DMS 273 treated with DMSO at 0.1 percent for 48 hours (cell line): Measurements from ENCODE around the gene RPS6KL1.
"Not testable (repeated sequence)": the region's sequence is repeated elsewhere in the genome, so short reads cannot be mapped to it uniquely, and the experiment has no call there.

Experiments used
- DNase-seq: peaks from one replicate; lab custom pipeline; 2025; lab: John Stamatoyannopoulos, UW

The RPS6KL1 gene

DNA sequence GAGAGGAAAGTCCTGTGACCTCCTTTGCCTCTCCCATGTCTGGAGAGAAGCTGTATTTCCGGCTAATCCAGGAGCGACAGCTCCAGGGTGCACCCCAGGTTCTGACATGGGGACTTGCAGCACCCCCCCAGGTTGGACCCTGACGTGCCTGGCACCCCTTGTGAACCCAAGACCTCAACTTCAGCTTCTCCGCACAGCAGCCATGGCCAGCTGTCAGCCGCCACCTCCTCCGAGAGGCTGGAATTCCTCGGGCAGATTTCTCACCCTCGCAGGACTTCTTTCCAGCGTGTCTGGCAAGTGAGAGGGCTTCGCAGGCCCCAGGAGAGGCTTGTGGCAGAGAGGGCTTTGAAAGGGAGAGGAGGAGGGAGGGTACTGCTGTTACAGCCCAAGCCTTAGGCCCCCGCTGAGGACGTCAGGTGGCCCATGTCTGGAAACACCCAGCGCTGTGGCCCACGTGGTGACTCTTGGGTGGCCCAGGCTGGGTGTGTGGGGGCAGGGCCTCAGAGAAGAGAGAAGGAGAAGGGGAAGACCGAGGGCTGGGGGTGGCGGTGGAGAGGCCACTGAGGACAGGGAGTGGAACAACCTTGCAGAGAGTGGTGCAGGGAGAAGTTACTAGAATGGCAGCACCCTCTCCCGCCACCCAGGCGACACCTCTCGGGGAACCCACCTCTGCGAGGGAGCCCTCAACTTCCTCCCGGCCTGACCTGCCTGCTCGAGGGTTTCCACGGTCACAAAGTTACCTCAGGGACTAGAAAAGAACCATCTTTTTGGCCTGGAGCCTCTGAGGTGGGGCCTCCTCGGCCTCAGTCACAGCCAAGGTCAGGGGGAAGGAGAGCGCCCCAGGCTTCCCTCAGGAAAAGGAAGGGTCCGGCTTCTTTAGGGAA, 11.7 kb upstream of the RPS6KL1 start:
- DNase-seq = no peak

DNA sequence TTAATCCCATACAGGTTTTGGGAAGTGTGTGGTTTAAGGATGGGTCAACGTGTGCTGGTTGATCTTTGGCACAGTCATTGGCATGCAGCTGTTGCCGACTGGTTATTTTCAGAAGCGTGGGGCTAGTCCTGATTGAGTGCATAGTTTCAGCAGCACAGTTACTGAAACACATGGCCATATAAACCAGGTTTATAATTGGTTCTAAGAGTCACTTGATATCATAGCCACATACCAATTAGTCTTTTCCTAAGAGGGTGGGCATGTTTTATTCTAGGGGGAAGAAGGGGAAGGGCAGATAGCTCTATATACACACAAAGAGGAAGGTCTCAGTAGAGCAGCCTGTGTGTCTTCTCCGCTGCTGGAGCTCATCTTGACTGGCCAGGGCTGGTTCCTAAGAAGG, 11.0 kb upstream of the RPS6KL1 start:
- DNase-seq = no peak

DNA sequence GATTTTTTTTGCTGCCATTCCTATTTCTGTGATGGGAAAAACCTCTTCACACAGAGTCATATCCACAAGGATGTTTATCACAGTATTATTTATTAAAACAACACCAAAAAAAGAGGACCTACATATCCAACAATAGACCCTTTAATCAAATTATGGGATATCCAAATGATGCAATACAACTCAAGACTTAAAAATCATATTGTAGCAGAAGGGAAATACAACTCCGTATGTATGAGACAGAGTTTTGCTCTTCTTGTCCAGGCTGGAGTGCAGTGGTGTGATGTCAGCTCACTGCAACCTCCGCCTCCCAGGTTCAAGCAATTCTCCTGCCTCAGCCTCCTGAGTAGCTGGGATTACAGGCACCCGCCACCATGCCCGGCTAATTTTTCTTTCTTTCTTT, 9.9 kb upstream of the RPS6KL1 start:
- DNase-seq = not testable (repeated sequence)

DNA sequence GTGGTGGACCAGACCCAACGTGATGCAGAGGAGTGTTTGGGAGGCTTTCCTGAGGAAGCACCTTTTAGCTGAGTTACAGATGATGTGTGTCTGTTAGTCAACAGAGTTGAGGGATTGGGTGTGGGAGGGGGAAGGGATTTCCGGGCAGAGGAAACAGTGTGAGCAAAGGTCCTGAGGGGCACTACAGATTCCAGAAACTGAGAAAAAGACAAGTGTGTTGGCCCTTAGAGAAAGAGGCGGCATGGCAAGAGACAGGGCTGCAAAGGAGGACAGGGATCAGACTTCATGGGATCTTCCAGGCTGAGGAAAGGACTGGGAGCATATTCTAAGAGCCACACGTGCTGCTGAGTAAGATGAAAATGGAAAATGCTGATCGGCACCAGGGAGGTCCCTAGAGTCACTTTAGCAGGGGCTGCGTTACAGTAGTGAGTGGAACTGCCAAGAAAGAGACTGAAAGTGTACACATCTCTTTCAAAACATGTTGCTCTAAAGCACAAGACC, 9.4 kb upstream of the RPS6KL1 start:
- DNase-seq = no peak

DNA sequence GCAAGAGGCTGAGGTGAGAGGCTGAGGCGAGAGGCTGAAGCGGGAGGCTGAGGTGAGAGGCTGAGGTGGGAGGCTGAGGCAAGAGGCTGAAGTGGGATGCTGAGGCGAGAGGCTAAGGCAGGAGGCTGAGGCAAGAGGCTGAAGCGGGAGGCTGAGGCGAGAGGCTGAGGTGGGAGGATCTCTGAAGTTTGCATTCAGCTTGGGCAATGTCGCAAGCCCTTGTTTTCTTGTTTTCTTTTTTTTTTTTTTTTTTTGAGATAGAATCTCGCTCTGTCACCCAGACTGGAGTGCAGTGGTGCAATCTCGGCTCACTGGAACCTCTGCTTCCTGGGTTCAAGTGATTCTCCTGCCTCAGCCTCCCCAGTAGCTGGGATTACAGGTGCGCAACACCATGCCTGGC, 8.7 kb upstream of the RPS6KL1 start:
- not testable (repeated sequence) for DNase-seq

DNA sequence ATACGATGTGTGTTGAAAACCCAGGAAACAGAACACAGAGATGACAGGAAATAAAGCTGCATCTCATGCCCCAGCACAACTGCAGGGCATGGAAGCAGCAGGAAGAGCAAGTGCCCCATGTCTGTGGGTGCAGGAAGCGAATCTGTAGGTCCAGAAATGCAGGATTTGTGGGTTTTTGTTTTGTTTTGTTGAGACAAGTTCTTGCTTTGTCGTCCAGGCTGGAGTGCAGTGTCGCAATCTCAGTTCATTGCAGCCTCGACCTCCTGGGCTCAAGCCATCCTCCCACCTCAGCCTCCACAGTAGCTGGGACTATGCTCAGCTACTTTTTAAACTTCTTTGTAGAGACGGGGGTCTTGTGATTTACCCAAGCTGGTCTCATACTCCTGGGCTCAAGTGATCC, 6.2 kb upstream of the RPS6KL1 start:
- DNase-seq = no peak

DNA sequence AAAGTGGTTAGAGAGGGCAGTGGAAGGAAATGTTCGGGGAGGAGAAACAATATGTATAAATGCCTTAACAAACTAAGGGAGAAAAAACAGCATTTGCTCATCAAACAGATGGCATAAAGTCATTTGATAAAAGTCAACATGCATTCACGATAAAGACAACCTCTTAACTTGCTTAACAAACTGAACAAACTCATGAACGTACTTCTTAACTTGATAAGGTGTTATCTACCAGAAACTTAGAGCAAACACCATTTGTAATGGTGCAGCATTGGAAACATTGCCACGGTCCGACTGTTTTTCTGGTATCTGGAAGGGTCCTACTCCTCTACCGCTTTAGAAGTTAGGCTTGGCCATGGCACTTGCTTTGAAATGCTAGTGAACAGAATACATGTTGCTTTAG, 4.2 kb upstream of the RPS6KL1 start:
- DNase-seq = no peak

DNA sequence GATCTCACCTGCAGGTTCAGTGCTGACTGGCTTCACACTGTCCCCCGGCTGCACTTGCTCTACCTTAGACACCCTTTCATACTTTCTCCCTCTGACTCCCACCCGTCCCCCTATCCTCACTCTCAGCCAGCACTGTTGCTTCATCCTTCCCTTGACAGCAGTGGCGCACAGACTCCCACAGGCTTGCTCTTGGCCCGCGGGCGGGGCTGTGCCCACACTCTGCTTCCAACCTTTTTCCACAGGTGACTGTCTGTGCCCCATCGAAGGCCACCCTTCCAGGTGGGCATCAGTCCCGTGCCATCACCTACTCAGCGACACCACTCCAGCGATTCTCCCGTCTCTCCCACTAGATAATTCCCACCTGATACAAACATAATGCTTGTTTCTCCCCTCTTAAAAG, 1.0 kb upstream of the RPS6KL1 start:
- no peak for DNase-seq

DNA sequence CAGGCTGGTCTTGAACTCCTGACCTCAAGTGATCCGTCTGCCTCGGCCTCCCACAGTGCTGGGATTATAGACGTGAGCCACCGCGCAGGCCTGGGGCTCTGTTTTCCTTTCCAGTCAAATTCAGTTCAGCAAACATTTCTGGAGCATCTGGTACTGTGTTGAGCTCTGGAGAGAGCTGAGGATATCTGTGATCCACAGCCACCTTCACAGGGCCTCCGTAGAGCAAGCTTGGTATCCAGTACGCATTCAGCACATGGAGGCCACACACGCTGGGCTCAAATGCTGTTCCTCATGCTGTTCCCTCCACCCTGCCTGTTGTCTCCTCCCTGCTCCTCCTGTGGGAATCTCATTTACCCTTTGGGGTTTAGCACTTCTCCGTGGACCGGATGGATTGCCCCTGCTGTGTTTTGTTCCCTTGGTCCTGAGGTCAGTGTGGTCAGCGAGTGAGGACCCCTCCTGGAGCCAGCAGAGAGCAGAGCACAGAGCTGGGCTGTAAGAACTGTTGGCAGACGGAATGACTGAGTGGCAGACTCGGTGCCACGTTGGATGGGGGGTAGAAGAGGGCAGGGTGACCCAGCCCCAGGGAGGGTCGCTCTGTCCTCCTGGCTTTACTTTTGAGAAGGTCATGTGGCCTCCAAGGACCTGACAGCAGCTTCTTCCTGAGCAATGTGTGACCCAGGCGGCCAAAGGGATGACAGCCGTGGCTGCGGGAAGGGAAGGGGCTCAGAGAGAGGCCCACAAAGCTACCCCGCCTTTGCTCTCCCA, 891 bp downstream of the RPS6KL1 start:
- DNase-seq = no peak

DNA sequence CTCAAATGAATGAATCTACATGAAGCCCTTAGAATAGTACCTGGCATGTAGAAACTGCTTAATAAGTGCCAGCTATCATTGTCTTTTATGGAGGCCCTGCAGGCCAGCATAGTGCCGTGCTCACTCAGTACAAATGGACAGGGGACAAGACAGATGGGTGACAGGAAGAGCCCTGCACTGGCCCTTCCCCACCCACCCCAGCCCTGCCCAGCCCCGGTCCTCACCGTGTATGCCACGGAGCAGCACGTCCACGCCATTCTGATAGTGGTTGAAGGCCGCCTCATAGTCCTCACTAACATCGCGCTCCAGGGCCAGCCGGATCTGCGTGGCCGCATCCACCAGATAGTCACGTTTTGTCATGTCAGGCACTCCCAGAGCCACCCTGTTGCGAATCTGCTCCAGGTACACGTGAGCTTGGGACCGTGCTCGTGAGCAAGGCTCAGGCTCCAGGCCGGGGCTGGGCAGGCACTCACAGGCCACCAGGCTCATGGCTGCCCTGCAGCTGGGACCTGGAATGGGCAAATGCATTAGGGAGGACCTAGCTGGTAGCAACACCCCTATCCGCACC, 1.9 kb downstream of the RPS6KL1 start:
- no peak for DNase-seq

DNA sequence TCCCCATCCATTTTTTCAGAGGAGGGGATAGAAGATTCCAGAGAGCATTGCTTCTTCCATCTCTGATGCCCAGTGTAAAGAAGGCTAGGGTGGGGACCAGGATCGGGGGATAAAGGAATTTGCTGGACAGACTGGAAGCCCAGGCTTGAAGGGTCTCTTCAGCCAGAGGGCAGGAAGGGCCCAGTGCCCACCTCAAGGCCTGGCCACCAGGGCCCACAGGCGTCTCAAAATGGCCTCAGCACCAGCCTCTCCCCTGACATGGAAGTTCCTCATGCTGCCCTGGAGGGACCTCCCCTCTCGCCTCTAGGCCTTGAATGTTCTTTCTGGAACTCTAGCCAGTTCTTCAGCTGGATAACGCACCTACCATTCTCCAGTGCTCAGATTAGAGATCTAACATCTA, 2.8 kb downstream of the RPS6KL1 start:
- DNase-seq = no peak

DNA sequence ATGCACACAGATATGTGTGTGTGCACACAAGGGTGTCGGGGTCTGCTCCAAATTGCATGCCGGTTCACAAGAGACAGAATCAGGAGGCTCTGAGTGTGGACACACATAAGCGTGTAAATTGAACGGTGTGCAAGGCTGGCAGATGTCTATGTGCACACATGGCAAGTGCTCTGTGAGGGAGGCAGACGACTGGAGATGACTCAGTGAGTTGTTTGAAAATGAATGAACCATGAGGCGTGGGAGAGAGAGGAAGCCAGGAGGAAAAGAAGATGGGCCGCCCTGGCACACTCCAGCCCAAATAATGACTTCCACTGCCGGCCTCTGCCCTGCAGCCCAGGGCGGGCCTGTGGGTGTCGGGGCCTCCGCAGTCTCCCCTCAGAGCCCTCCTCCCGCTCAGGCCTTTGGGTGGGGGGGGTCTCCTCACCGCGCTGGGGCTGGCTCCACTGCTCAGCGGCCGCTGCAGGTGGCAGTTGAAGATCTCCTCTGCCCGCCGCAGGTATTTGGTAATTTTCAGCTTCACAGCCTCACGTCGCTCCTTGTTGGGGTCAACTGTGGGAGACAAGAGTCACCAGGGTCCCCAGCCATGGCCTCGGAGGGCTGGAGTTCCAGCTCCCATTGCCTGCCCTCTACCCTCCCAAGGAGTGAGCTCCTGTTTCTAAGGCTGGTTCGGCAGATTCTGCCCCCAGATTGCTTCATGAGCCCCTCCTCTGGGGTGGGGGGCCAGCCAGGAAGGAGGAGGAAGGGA, 3.5 kb downstream of the RPS6KL1 start:
- no peak for DNase-seq

DNA sequence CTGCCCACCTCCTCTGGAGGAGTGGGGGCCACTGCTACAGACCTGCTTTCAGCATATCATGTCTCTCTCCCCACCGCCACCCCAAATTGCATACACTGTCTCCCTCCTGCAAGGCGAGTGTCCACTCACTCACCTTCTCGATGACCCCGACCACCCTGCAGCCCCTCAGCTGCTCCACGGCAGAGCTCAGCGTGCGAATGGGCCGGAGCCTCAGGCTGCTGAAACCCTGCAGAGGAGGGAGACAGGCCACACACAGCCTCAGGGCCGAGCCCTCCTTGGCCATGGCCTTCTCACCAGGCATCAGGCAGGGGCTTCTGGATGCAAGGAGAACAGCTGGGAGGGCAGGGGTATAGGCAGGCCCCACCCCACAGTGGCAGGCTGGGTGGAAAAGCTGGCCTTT, 4.7 kb downstream of the RPS6KL1 start:
- DNase-seq = no peak

DNA sequence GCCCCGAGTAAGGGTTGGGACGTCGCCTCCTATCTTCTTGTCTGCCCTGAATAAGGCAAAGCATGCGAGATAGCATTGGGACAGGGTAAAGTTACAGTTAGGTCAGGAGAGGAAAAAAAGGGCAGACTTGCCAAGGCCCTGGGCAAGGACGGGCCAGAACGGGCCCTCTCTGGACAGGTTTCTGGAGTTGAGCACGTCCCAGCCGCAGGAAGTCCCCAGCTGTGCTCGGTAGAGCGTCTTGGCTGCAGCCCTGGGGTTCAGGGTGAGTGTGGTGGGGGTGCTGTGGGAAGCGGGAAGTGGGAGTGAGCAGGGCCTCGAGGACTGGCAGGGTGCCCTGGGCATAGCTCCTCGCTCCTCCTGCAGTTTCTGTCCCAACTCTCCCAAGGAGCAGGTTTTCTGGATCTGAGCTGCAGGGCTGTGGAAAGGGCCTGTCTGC, 5.4 kb downstream of the RPS6KL1 start:
- DNase-seq = no peak

DNA sequence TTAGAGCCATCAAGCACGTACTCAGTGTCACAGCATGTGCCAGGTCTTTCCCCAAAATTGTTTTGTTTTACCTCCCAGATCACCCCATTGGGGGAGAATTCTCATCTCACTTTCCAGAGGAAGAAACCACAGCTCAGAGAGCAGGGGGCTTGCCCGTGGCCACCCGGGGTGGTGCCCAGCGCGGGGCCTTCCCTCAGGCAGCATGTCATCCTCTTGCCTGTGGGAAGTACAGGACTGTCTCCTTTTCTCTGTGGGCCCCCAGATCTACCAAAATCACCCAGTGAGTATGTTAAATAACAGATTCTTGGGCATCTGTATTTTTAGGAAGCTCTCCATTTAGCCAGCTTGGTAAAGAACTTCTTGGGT, 5.9 kb downstream of the RPS6KL1 start:
- no peak for DNase-seq

DNA sequence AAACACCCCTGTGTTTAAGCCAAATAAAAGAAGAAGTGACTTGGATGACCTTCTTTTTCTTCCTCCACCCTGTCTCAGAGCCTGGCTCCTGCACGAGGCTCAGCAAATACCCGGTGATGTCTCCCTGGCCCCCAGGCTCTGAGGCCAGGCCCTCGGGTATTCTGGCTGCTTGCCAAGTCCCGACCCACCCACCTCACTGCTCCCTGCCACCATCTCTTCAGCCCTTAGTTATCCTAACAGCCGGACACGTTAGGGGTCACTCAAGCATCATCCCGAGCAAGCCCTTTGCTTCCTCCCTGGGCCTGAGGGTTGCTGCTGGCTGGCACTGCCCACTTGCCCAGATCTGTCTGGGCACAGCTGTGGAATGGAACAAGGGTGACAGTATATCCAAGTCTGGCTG, 7.2 kb downstream of the RPS6KL1 start:
- no peak for DNase-seq

DNA sequence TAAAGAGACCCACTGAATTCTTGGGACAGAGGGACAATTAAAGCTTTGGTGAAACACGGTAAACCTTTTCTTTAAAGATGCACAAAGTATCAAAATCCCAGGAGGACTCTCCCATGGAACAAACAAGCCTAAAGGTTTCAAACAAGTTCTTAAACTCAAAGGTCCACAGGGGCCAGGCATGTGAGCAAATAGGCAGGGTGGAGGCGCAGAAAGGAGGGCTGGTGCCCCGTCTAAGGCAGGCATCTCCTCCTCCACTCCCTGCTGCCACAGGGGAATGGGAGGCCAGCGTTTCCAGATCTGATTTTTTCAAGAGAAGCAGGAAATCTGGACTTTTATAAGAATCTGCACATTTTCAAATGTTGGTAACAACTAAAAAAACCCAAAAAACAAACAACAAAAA, 7.6 kb downstream of the RPS6KL1 start:
- no peak for DNase-seq

DNA sequence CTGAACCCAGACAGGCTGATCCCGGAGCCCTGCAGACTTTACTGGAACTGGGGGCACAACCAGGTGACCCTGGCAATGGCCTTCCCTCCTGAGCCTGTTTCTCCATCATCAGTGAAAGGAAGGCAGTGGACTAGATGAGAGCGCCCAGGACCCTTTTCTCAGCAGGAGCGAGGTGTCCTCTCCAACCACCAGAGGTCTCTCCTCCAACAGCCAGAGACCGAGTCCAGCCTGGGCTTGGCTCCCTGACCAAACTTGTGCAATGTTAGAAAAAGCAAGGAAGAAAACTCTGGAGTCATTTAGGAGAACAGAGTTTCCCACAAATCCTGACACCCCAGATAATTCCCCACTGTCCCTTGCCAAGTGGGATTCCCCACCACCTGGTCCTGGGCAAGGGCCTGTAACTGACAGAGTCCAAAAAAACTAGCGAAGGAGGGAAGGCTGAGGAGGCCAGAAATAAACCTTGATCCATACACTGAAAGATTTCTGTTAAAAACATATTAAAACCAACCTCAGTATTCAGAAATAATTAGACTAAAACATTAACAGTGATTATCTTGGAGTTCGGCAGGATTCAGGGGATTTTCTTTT, 9.0 kb downstream of the RPS6KL1 start:
- peak; percentile 16 for DNase-seq

DNA sequence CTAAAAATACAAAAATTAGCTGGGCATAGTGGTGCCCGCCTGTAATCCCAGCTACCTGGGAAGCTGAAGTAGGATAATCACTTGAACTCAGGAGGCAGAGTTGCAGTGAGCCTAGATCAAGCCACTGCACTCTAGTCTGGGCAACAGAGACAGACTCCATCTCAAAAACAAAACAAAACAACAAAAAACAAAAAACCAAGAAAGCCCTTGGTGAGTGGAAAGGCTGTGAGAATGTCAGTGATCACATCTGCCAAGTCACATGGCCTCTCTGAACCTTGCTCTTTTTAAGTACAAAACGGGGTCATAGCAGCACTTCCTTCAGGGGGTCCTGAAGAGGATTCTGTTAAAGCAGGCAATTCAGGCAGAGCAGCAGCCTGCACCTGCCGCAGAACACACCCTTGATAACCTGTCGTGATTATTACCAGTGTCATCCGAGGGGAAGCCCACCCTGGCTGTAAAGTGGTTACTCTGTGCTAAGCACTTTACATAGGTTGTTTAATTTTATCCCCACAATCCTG, 9.6 kb downstream of the RPS6KL1 start:
- DNase-seq = no peak

DNA sequence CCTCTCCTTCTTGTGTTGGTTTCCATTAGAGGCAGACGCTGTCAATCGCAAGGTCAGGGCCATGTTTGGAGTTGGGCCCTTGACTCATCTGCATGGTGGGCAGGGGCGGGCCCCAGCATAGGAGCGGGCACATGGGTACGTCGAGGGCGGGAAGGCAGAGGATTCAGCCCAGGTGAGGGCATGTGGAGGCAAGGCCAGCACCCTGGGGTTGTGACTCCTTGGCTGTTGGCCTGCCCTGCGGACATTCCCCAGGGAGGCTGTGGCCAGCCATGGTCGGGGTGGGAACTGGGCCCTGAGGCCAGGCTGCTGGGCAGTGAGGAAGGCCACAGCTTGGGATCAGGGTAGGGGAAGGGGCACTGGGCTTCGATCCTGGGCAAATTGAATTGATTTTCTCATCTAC, 10.3 kb downstream of the RPS6KL1 start:
- DNase-seq = no peak

DNA sequence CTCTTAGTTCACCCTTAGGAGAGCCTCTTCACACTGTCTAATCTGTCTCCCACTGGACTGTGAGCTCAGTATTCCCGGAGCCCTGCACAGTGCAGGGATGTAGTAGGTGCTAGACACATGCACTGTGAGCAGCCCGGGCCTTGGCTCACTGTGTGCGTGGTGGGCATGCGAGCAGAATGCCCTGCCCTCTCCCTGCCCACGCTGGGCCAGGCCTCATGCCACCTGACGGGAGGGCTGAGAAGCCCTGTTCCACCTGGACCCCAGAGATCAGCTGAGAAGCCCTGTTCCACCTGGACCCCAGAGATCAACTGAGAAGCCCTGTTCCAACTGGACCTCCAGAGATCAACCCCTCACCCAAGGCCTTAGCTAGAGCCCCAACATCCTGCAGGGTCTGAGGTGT, 10.9 kb downstream of the RPS6KL1 start:
- no peak for DNase-seq

DNA sequence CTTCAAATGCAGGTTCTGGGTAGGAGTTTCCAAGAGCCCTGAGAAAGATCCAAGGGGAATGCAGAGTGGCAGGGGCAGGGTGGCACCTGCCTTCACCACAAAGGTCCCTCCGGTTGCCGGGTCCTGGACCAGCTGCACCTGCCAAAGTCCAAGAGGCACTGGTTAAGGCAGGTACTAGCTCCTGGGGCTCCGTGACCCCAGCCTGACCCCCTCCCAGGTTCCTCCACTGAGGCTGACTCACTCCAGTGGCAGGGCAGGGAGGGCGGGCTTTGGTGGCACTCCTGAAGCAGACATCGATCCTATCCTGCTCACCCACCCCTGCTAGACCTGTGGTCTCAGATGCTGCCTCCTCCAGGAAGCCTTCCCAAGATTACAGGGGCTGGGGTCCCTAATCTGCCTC, 11.4 kb downstream of the RPS6KL1 start:
- no peak for DNase-seq
